SK-N-SH (cell line): ENCODE data around the gene ZNF222. TPM values are rescaled to one million over a fixed set of nuclear protein-coding genes. Genes with fewer than 3 reads are reported as not detected.

ENCODE experiments used
- CTCF ChIA-PET: fragments of 300-600, 350-600 bp; formaldehyde crosslinking; extraction: SDS; loops from one replicate; lab custom pipeline; 2021; lab: Yijun Ruan, JAX
- POLR2A ChIA-PET: fragments of 350-600 bp; sonication (Branson Sonifier 250); formaldehyde crosslinking; extraction: SDS; loops from one replicate; lab custom pipeline; 2020; ENCODE audit warnings: antibody characterized with exemption, inconsistent platforms; lab: Yijun Ruan, JAX
- DNase-seq: peaks from one replicate; pipeline ENCODE4 v3.0.0; 2012
- H2AFZ ChIP-seq: fragments of 200-600 bp; sonication (generic); 2 replicates; pipeline ENCODE4 v1.8.1; 2016; ENCODE audit warnings: antibody characterized with exemption, mild to moderate bottlenecking, low read depth
- H3F3A ChIP-seq: fragments of 200-600 bp; sonication (generic); replicated peaks from 2 replicates; pipeline ENCODE3; 2016; ENCODE audit warnings: antibody characterized with exemption, mild to moderate bottlenecking; ENCODE audit not compliant: insufficient read depth
- H3K27ac ChIP-seq, 2 experiments: fragments of 200-500 bp in 1 of 2; fragments of 200-600 bp in 1 of 2; sonication (Bioruptor generic) in 1 of 2; sonication (generic), shearing (Covaris generic) in 1 of 2; 2 replicates each; pipeline versions ENCODE4 v1.5.1 to v1.6.1; 2014 to 2016; ENCODE audit warnings: low read depth in 2 of 2, inconsistent platforms in 1 of 2, low read length in 1 of 2, mild to moderate bottlenecking in 1 of 2, mixed read lengths in 1 of 2
- H3K27me3 ChIP-seq: fragments of 200-600 bp; sonication (generic), shearing (Covaris generic); 2 replicates; pipeline ENCODE4 v1.6.1; 2016; ENCODE audit warnings: mixed run types; ENCODE audit not compliant: insufficient read depth
- H3K36me3 ChIP-seq, 2 experiments: fragments of 200-500 bp in 1 of 2; fragments of 200-600 bp in 1 of 2; sonication (Bioruptor generic) in 1 of 2; sonication (generic) in 1 of 2; replicated peaks in 1 of 2; 2 replicates each; pipeline versions ENCODE3 to v1.5.1; 2014 to 2016; ENCODE audit warnings: low read length in 1 of 2, mild to moderate bottlenecking in 1 of 2; ENCODE audit not compliant: insufficient read depth in 2 of 2, control insufficient read depth in 1 of 2
- H3K4me1 ChIP-seq, 2 experiments: fragments of 200-500 bp in 1 of 2; fragments of 200-600 bp in 1 of 2; sonication (Bioruptor generic) in 1 of 2; sonication (generic), shearing (Covaris generic) in 1 of 2; 2 replicates each; pipeline versions ENCODE4 v1.5.1 to v1.6.1; 2014 to 2016; ENCODE audit warnings: low read depth in 1 of 2, low read length in 1 of 2, mixed run types in 1 of 2; ENCODE audit not compliant: insufficient read depth in 2 of 2, control insufficient read depth in 1 of 2
- H3K4me2 ChIP-seq: fragments of 200-600 bp; sonication (generic), shearing (Covaris generic); 2 replicates; pipeline ENCODE4 v1.6.1; 2017; ENCODE audit warnings: mixed run types
- H3K4me3 ChIP-seq, 2 experiments: fragments of 200-500 bp in 1 of 2; fragments of 200-600 bp in 1 of 2; sonication (Bioruptor generic) in 1 of 2; sonication (generic), shearing (Covaris generic) in 1 of 2; 2 replicates each; pipeline versions ENCODE4 v1.5.1 to v1.8.1; 2014 to 2016; ENCODE audit warnings: low read depth in 2 of 2, inconsistent platforms in 1 of 2, low read length in 1 of 2, mild to moderate bottlenecking in 1 of 2, mixed read lengths in 1 of 2, moderate library complexity in 1 of 2
- H3K79me2 ChIP-seq: fragments of 200-600 bp; sonication (generic); 2 replicates; pipeline ENCODE4 v1.8.1; 2017; ENCODE audit warnings: mild to moderate bottlenecking; ENCODE audit not compliant: insufficient read depth
- H3K9ac ChIP-seq: fragments of 200-600 bp; sonication (generic); 2 replicates; pipeline ENCODE4 v1.6.1; 2017; ENCODE audit warnings: mixed run types
- H3K9me2 ChIP-seq: fragments of 200-600 bp; sonication (generic); 2 replicates; pipeline ENCODE4 v1.6.1; 2017; ENCODE audit warnings: mixed run types
- H3K9me3 ChIP-seq: fragments of 200-600 bp; sonication (generic); 2 replicates; pipeline ENCODE4 v1.6.1; 2017; ENCODE audit warnings: mixed run types, mild to moderate bottlenecking, moderate library complexity
- H4K20me1 ChIP-seq: fragments of 200-600 bp; sonication (generic); 2 replicates; pipeline ENCODE4 v1.6.1; 2017; ENCODE audit warnings: mild to moderate bottlenecking, mixed run types; ENCODE audit not compliant: insufficient read depth
- FOXJ3 ChIP-seq: sonication (generic); formaldehyde crosslinking; IDR thresholded peaks from 2 replicates; pipeline ENCODE4 v1.5.1; 2020; ENCODE audit warnings: mild to moderate bottlenecking, missing genetic modification reagents
- GABPA ChIP-seq: IDR thresholded peaks from 2 replicates; pipeline ENCODE4 v1.4.0; 2012; ENCODE audit warnings: low read depth, mild to moderate bottlenecking
- IRF3 ChIP-seq: fragments of 150-350 bp; IDR thresholded peaks from 2 replicates; pipeline ENCODE4 v1.6.1; 2016; ENCODE audit warnings: mild to moderate bottlenecking, low read depth, low read length
- JUND ChIP-seq: IDR thresholded peaks from 2 replicates; pipeline ENCODE4 v1.4.0; 2012
- MAX ChIP-seq: IDR thresholded peaks from 2 replicates; pipeline ENCODE4 v1.4.0; 2012; ENCODE audit warnings: low read depth
- NRF1 ChIP-seq: IDR thresholded peaks from 2 replicates; pipeline ENCODE4 v1.6.1; 2012; ENCODE audit warnings: low read depth, mild to moderate bottlenecking, low read length
- POLR2AphosphoS5 ChIP-seq: IDR thresholded peaks from 2 replicates; pipeline ENCODE4 v1.6.1; 2012; ENCODE audit warnings: low read depth, low read length
- RXRA ChIP-seq: IDR thresholded peaks from 2 replicates; pipeline ENCODE4 v1.4.0; 2012; ENCODE audit warnings: low read depth, mild to moderate bottlenecking, borderline replicate concordance
- SIN3A ChIP-seq: IDR thresholded peaks from 2 replicates; pipeline ENCODE4 v1.6.1; 2012; ENCODE audit warnings: low read depth, mild to moderate bottlenecking, low read length, moderate library complexity, borderline replicate concordance
- SMC3 ChIP-seq: IDR thresholded peaks from 2 replicates; pipeline ENCODE4 v1.6.1; 2012; ENCODE audit warnings: low read depth, low read length, improper control_type of control experiment
- TEAD4 ChIP-seq: IDR thresholded peaks from 2 replicates; pipeline ENCODE4 v1.4.0; 2012; ENCODE audit warnings: mild to moderate bottlenecking, borderline replicate concordance; ENCODE audit not compliant: insufficient read depth
- USF1 ChIP-seq: IDR thresholded peaks from 2 replicates; pipeline ENCODE4 v1.4.0; 2012; ENCODE audit warnings: low read depth, borderline replicate concordance
- ZBTB33 ChIP-seq: IDR thresholded peaks from 2 replicates; pipeline ENCODE4 v1.4.0; 2012; ENCODE audit warnings: low read depth, borderline replicate concordance
- WGBS: methylation state at CpG from one replicate; pipeline ENCODE4 v1.1.6; 2017; ENCODE audit warnings: low lambda C conversion rate; 5-methylcytosine and 5-hydroxymethylcytosine counted together
- polyA plus RNA-seq, 3 experiments: library from polyadenylated mRNA; depleted of rRNA; stranded (reverse); fragments of >200 nt; gene quantifications; 2 replicates each; pipeline ENCODE4 v1.2.3, GENCODE V29; 2012
- TF ChIP-seq, protein P1 (sequence below): fragments of 200-600 bp; sonication (generic); IDR thresholded peaks from 2 replicates; pipeline ENCODE4 v1.6.1; 2017; ENCODE audit warnings: antibody characterized with exemption, mild to moderate bottlenecking, moderate library complexity

Gene ZNF222
- polyA plus RNA-seq, 1 of the 3 experiments (the other 2 are of a cell fraction) = 3.7 TPM

DNA sequence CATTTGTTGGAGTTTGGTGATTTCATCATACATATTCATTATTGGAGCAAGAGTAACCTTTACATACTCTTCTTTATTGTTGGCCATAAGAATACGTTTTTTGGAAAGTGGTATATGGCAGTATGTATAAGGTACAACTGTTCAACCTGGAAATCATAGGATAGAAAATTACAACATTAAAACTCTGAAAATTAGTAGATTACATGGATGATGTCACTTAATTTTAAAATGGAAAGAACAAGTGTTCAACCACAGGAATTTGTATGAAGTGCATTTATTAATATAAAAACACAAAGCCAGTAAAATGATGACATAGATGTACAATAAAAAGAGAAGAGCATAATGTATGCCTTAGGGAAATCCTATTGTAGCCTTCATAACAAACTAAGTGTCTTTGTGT, 48.4 kb upstream of the ZNF222 start:
- H3K9me3 ChIP-seq = peaks cover 30% of the 10 kb centered on the region
- no peak overlapping the region for H3K9ac ChIP-seq
- H3K4me3 ChIP-seq = no peak overlapping the region
- WGBS = 42% methylated on average over 1 of the region's 1 CpG
- no peaks in the 10 kb centered on the region for H3K27me3 ChIP-seq
- H3K9me2 ChIP-seq = no peaks in the 10 kb centered on the region
- peaks cover 0 to 7% of the 10 kb centered on the region in 2 experiments for H3K36me3 ChIP-seq
- ChIA-PET CTCF (no interaction called here), POLR2A (no interaction called here)
- H3K4me1 ChIP-seq = no peaks in the 10 kb centered on the region
- no peak overlapping the region for H2AFZ ChIP-seq
- no peaks in the 10 kb centered on the region for H3K79me2 ChIP-seq
- no peak for DNase-seq
- H3K27ac ChIP-seq = no peak overlapping the region
- H3F3A ChIP-seq = no peaks in the 10 kb centered on the region
- no peaks in the 10 kb centered on the region for H4K20me1 ChIP-seq
- no peak overlapping the region for H3K4me2 ChIP-seq
- TF ChIP-seq MAX (no peak), POLR2AphosphoS5 (no peak), USF1 (no peak), TEAD4 (no peak), RXRA (no peak), SIN3A (no peak), ZBTB33 (no peak), FOXJ3 (no peak), IRF3 (no peak), NRF1 (no peak), SMC3 (no peak), JUND (no peak), GABPA (no peak)
- TF ChIP-seq, protein P1, sequence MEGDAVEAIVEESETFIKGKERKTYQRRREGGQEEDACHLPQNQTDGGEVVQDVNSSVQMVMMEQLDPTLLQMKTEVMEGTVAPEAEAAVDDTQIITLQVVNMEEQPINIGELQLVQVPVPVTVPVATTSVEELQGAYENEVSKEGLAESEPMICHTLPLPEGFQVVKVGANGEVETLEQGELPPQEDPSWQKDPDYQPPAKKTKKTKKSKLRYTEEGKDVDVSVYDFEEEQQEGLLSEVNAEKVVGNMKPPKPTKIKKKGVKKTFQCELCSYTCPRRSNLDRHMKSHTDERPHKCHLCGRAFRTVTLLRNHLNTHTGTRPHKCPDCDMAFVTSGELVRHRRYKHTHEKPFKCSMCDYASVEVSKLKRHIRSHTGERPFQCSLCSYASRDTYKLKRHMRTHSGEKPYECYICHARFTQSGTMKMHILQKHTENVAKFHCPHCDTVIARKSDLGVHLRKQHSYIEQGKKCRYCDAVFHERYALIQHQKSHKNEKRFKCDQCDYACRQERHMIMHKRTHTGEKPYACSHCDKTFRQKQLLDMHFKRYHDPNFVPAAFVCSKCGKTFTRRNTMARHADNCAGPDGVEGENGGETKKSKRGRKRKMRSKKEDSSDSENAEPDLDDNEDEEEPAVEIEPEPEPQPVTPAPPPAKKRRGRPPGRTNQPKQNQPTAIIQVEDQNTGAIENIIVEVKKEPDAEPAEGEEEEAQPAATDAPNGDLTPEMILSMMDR = no peak
